ENCODE measurements around the gene NOXA1. TPM values are rescaled to one million over a fixed set of nuclear protein-coding genes. Genes with fewer than 3 reads are reported as not detected.

NOXA1 gene
- polyA plus RNA-seq, 4 donors = 8.0 to 38.0 (median 20.7) TPM

DNA sequence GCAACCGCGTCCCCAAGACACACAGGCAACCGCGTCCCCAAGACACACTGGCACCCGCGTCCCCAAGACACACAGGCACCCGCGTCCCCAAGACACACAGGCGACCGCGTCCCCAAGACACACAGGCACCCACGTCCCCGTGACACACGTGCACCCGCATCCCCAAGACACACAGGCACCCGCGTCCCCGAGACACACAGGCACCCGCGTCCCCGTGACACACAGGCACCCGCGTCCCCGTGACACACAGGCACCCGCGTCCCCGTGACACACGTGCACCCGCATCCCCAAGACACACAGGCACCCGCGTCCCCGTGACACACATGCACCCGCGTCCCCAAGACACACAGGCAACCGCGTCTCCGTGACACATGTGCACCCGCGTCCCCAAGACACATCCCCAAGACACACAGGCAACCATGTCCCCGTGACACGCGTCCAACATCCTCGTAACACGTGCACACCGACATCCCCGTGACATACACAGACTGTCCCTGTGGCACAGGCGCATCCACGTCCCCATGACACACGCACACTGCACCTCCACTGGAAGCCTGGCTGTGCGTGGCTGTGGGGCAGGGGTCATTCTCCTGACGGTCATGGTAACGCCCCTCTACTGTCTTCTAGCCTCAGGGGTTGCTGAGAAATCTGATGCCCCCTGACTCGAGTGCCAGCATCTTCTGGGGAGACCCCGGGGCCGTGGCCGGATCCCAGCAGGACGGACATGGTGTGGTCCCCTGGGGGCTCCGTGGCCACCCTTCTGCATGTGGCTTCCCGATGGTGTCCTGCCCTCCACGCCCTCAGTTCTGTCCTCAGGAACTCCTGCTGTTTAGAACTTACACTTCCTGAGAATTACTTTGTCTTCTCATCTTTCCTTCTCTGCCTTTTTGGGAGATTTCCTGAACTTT is 24.4 kb upstream of the NOXA1 start:
- Histone ChIP-seq H3K4me1 (ENCODE audit: control insufficient read depth in 3 of 3, insufficient read depth in 2 of 3, low read depth in 1 of 3, low read length in 2 of 3) (peaks cover 0 to 17% (median 0%) of the 10 kb centered on the region in 3 donors), H3K27me3 (ENCODE audit: control insufficient read depth in 3 of 3, insufficient read depth in 3 of 3, low read length in 3 of 3) (no peaks in the 10 kb centered on the region), H3K36me3 (ENCODE audit: control insufficient read depth in 3 of 3, insufficient read depth in 2 of 3, low read depth in 1 of 3, low read length in 3 of 3) (peaks cover 0 to 57% (median 0%) of the 10 kb centered on the region in 3 donors), H3K27ac (ENCODE audit: low read depth in 1 of 3, low read length in 2 of 3) (peak overlapping the region in 1 of 3 donors; percentile 91), H3K9me3 (ENCODE audit: control insufficient read depth in 2 of 2, insufficient read depth in 1 of 2, low read depth in 1 of 2, low read length in 1 of 2) (peaks cover 0 to 22% of the 10 kb centered on the region in 2 donors), H3K4me3 (ENCODE audit: low read depth in 1 of 3, low read length in 3 of 3) (no peak overlapping the region)
- no peak for FAIRE-seq
- no peak for DNase-seq
- WGBS, 3 donors = 95 to 98% (median 97%) methylated on average over 60 of the region's 60 CpGs

GRCh38 chr9:137402746-137403145 is 20.4 kb upstream of the NOXA1 start:
- Histone ChIP-seq H3K4me3 (ENCODE audit: low read depth in 1 of 3, low read length in 3 of 3) (no peak overlapping the region), H3K9me3 (ENCODE audit: control insufficient read depth in 2 of 2, insufficient read depth in 1 of 2, low read depth in 1 of 2, low read length in 1 of 2) (peaks cover 0 to 13% of the 10 kb centered on the region in 2 donors), H3K4me1 (ENCODE audit: control insufficient read depth in 3 of 3, insufficient read depth in 2 of 3, low read depth in 1 of 3, low read length in 2 of 3) (peaks cover 0 to 37% (median 0%) of the 10 kb centered on the region in 3 donors), H3K27me3 (ENCODE audit: control insufficient read depth in 3 of 3, insufficient read depth in 3 of 3, low read length in 3 of 3) (no peaks in the 10 kb centered on the region), H3K27ac (ENCODE audit: low read depth in 1 of 3, low read length in 2 of 3) (no peak overlapping the region), H3K36me3 (ENCODE audit: control insufficient read depth in 3 of 3, insufficient read depth in 2 of 3, low read depth in 1 of 3, low read length in 3 of 3) (peaks cover 0 to 37% (median 0%) of the 10 kb centered on the region in 3 donors)
- WGBS, 3 donors = 79 to 86% (median 83%) methylated on average over 11 of the region's 11 CpGs
- no peak for FAIRE-seq
- DNase-seq = no peak

- FAIRE-seq (no peak), DNase-seq (no peak)
- 95 to 96% (median 95%) methylated on average over 13 to 15 of the region's 15 CpGs for WGBS, 3 donors
- no peaks in the 10 kb centered on the region for H3K27me3 ChIP-seq (ENCODE audit: control insufficient read depth in 3 of 3, insufficient read depth in 3 of 3, low read length in 3 of 3)
- peaks cover 0 to 37% (median 0%) of the 10 kb centered on the region in 3 donors for H3K4me1 ChIP-seq (ENCODE audit: control insufficient read depth in 3 of 3, insufficient read depth in 2 of 3, low read depth in 1 of 3, low read length in 2 of 3)
- H3K27ac ChIP-seq (ENCODE audit: low read depth in 1 of 3, low read length in 2 of 3) = no peak overlapping the region
- peaks cover 0 to 8% of the 10 kb centered on the region in 2 donors for H3K9me3 ChIP-seq (ENCODE audit: control insufficient read depth in 2 of 2, insufficient read depth in 1 of 2, low read depth in 1 of 2, low read length in 1 of 2)
- peaks cover 0 to 34% (median 0%) of the 10 kb centered on the region in 3 donors for H3K36me3 ChIP-seq (ENCODE audit: control insufficient read depth in 3 of 3, insufficient read depth in 2 of 3, low read depth in 1 of 3, low read length in 3 of 3)
- H3K4me3 ChIP-seq (ENCODE audit: low read depth in 1 of 3, low read length in 3 of 3) = no peak overlapping the region
These were observed 19.9 kb upstream of the NOXA1 start for GRCh38 chr9:137403269-137403668.

- H3K27ac ChIP-seq (ENCODE audit: low read depth in 1 of 3, low read length in 2 of 3) = no peak overlapping the region
- FAIRE-seq (no peak), DNase-seq (no peak)
- H3K9me3 ChIP-seq (ENCODE audit: control insufficient read depth in 2 of 2, insufficient read depth in 1 of 2, low read depth in 1 of 2, low read length in 1 of 2) = no peaks in the 10 kb centered on the region
- peaks cover 0 to 34% (median 0%) of the 10 kb centered on the region in 3 donors for H3K36me3 ChIP-seq (ENCODE audit: control insufficient read depth in 3 of 3, insufficient read depth in 2 of 3, low read depth in 1 of 3, low read length in 3 of 3)
- WGBS, 3 donors = 91 to 97% (median 96%) methylated on average over 22 to 24 of the region's 24 CpGs
- peaks cover 0 to 24% (median 0%) of the 10 kb centered on the region in 3 donors for H3K4me1 ChIP-seq (ENCODE audit: control insufficient read depth in 3 of 3, insufficient read depth in 2 of 3, low read depth in 1 of 3, low read length in 2 of 3)
- no peak overlapping the region for H3K4me3 ChIP-seq (ENCODE audit: low read depth in 1 of 3, low read length in 3 of 3)
- H3K27me3 ChIP-seq (ENCODE audit: control insufficient read depth in 3 of 3, insufficient read depth in 3 of 3, low read length in 3 of 3) = no peaks in the 10 kb centered on the region
These were observed 18.1 kb upstream of the NOXA1 start for GRCh38 chr9:137404961-137405567.

GRCh38 chr9:137405677-137406081 is 17.5 kb upstream of the NOXA1 start:
- peaks cover 0 to 23% (median 0%) of the 10 kb centered on the region in 3 donors for H3K4me1 ChIP-seq (ENCODE audit: control insufficient read depth in 3 of 3, insufficient read depth in 2 of 3, low read depth in 1 of 3, low read length in 2 of 3)
- H3K27ac ChIP-seq (ENCODE audit: low read depth in 1 of 3, low read length in 2 of 3) = peak overlapping the region in 1 of 3 donors; percentile 42
- DNase-seq (no peak), FAIRE-seq (no peak)
- H3K36me3 ChIP-seq (ENCODE audit: control insufficient read depth in 3 of 3, insufficient read depth in 2 of 3, low read depth in 1 of 3, low read length in 3 of 3) = peaks cover 0 to 37% (median 0%) of the 10 kb centered on the region in 3 donors
- no peaks in the 10 kb centered on the region for H3K9me3 ChIP-seq (ENCODE audit: control insufficient read depth in 2 of 2, insufficient read depth in 1 of 2, low read depth in 1 of 2, low read length in 1 of 2)
- 90 to 92% (median 92%) methylated on average over 11 of the region's 11 CpGs for WGBS, 3 donors
- H3K27me3 ChIP-seq (ENCODE audit: control insufficient read depth in 3 of 3, insufficient read depth in 3 of 3, low read length in 3 of 3) = no peaks in the 10 kb centered on the region
- H3K4me3 ChIP-seq (ENCODE audit: low read depth in 1 of 3, low read length in 3 of 3) = no peak overlapping the region

- DNase-seq = peak in 1 of 2 donors; percentile 86
- Histone ChIP-seq H3K27ac (ENCODE audit: low read depth in 1 of 3, low read length in 2 of 3) (peak overlapping the region in 1 of 3 donors; percentile 42), H3K36me3 (ENCODE audit: control insufficient read depth in 3 of 3, insufficient read depth in 2 of 3, low read depth in 1 of 3, low read length in 3 of 3) (peaks cover 0 to 40% (median 0%) of the 10 kb centered on the region in 3 donors), H3K9me3 (ENCODE audit: control insufficient read depth in 2 of 2, insufficient read depth in 1 of 2, low read depth in 1 of 2, low read length in 1 of 2) (no peaks in the 10 kb centered on the region), H3K4me3 (ENCODE audit: low read depth in 1 of 3, low read length in 3 of 3) (peak overlapping the region in 2 of 3 donors; percentile 38 to 43), H3K27me3 (ENCODE audit: control insufficient read depth in 3 of 3, insufficient read depth in 3 of 3, low read length in 3 of 3) (no peaks in the 10 kb centered on the region), H3K4me1 (ENCODE audit: control insufficient read depth in 3 of 3, insufficient read depth in 2 of 3, low read depth in 1 of 3, low read length in 2 of 3) (peaks cover 0 to 23% (median 0%) of the 10 kb centered on the region in 3 donors)
- WGBS, 3 donors = 43 to 61% (median 51%) methylated on average over 18 to 20 of the region's 20 CpGs
- no peak for FAIRE-seq
These were observed 17.0 kb upstream of the NOXA1 start for GRCh38 chr9:137406085-137406760.

DNA sequence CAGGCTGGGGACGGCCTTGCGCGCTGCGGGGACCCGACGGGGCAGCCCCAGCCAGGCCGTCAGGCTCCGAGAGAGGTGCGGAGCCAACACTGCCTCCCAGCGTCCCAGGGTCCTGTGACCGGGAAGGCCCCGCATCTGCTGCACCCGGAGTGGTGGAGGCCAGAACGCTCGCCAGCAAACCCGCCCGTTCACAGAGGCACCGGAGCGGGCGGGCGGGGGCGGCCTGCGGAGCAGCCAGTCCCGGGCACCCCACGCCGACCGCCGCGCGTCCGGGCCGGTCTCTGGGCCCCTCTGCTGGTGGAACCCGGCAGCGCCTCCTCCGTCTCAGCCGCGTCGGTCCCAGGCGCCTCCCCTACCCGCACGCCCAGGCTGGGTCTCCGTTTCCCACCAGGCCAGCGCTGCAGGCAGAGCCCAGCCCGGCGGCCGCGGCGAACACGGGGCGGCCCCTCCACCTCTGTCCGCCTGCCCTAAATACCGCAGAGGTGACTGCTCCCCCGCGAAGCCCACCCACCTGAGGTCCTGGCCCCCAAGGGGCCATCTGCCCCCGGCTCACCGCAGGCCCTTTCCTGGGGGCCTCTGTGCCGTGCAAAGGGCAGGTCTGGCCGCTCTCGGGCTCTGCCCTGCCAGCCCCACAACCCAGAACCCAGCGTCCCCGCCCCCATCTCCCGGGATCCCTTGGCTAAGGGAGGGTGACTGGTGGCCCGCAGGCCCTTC is 16.2 kb upstream of the NOXA1 start:
- 3 to 10% (median 5%) methylated on average over 32 to 63 of the region's 63 CpGs for WGBS, 3 donors
- peak; percentile 68 to 92 for DNase-seq
- Histone ChIP-seq H3K36me3 (ENCODE audit: control insufficient read depth in 3 of 3, insufficient read depth in 2 of 3, low read depth in 1 of 3, low read length in 3 of 3) (peaks cover 0 to 43% (median 0%) of the 10 kb centered on the region in 3 donors), H3K4me1 (ENCODE audit: control insufficient read depth in 3 of 3, insufficient read depth in 2 of 3, low read depth in 1 of 3, low read length in 2 of 3) (peaks cover 0 to 23% (median 3%) of the 10 kb centered on the region in 3 donors), H3K4me3 (ENCODE audit: low read depth in 1 of 3, low read length in 3 of 3) (peak overlapping the region in 2 of 3 donors; percentile 38 to 43), H3K27me3 (ENCODE audit: control insufficient read depth in 3 of 3, insufficient read depth in 3 of 3, low read length in 3 of 3) (no peaks in the 10 kb centered on the region), H3K9me3 (ENCODE audit: control insufficient read depth in 2 of 2, insufficient read depth in 1 of 2, low read depth in 1 of 2, low read length in 1 of 2) (no peaks in the 10 kb centered on the region), H3K27ac (ENCODE audit: low read depth in 1 of 3, low read length in 2 of 3) (peak overlapping the region in 1 of 3 donors; percentile 69)
- FAIRE-seq = no peak
